AG09319 (cell line): ENCODE measurements around the gene DDN.

ENCODE experiments used
- DNase-seq: peaks from one replicate; pipeline ENCODE4 v3.0.0-alpha.2; 2010; ENCODE audit warnings: low read depth; ENCODE audit errors: extremely low read depth
- CTCF ChIP-seq: IDR thresholded peaks from 2 replicates; pipeline ENCODE4 v1.5.1; 2011; ENCODE audit warnings: low read depth, mild to moderate bottlenecking, inconsistent platforms, low read length, moderate library complexity

DDN gene

DNA sequence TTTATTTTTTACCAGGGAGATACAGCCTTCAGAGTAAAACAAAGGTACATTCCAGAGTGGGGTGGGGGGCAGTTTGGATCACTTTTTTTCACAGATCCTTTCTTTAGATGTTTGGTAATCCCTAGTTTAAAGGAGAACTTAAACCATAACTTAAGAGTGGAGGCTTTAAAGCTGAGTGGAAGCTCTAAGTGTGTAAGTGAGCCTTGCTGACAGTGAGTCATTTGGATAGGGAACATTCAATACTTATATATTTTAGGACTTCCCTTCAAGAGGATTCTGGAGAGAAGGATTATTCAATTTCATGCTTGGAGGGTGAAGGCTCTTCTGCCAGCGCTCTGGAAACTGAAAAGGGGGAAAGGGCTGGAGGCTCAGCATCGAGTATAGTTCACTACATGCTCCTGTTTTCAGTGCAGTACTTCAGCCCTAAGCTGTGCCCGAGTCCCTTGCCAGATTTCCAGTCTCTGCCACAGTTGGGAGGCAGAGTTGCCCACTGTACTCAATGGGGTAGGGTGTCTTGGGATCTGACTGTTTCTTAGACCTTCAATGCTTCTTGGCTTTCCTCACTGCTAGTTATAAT, 11.0 kb upstream of the DDN start:
- no peak for DNase-seq
- no peak for TF ChIP-seq CTCF

- no peak for DNase-seq
- TF ChIP-seq CTCF = no peak
Measured at GRCh38 chr12:49008943-49009342, 9.8 kb upstream of the DDN start.

- TF ChIP-seq CTCF = no peak
- no peak for DNase-seq
Measured at GRCh38 chr12:49000346-49000745, 1.2 kb upstream of the DDN start.

DNA sequence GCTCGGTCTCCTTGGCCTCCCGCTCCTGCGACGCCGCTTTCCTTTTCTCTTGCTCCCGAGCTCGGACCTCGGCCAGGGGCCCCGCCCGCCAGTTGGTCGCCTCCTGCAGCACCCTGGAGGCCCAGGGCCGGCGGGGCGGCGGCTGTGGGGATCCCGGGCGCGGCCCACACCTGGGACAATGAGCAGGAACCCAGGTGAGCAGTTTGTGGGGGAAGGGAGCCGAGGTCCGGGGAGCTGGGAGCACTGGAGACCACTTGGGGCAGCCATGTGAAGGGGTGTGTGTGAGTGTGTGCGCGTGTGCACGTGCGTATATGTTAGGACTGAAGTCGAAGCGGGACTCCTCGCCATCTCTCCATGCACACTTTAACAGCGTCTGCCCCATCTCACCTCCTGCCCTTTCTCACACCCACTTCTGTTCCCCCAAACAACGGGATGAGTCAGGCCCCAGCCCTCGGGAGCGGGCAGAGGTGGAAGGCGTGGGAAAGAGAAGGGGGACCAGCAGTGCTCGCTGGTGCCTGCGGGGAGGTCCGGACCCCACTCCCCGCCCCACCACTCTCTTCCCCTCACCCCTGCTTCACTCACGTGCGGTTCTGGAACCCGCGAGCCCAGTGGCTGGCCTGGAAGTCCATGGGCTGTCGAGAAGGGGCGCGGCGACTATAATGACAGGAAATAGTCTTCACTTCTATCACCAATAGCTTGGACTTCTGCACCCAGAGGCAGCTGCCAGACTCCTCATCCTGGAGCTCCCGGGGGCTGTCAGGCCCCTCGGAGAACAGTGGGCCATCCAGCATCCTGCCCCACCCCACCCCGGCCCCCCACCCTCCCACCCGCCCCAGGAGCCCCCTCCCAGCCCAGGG, 450 bp downstream of the DDN start:
- no peak for TF ChIP-seq CTCF
- DNase-seq = no peak

- DNase-seq = no peak
- TF ChIP-seq CTCF = no peak
Measured at GRCh38 chr12:48997719-48998496, 1.3 kb downstream of the DDN start.

DNA sequence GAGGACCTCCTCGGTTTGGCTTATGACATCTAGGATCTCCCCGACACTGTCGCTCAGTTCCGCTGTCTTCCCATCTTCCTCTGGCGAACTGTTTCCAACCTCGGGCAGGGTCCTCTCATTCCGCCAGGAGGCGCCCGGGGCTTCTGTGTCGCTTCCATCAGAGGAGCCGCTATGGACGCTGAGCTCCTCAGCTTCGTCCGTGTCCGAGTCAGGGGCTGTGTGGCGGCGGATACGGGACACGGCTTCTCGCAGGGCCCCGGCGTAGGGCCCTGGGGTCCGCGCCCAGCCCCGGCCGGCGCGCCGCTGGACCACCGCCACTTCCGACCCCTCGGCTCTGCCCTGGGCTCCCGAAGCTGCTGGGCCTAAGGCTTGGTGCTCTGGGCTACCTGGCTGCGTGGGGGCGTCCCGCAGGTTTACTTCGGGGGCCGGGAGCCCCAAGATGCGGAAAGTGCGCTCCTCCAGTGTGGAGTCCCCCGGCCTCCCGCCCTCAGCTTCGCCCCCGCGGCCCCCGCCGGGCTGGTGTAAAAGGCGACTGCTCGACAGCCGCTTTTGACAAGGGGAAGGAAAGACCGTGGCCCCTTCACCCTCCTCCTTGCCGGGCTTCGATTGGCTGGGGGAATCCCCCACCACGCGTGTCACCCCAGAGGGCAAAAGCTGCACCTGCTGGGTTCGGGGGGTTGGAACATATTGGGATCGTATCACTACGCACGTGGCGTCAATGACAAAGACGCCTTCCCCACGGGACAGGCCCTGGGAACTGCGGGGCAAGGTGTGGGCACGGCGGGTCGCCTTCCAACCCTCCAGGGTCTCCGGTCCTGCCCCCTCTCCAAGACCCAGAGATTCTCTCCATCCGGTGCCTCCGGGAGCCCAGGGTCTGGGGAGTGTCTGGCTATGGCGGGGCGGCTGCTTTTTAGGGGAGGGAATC, 2.1 kb downstream of the DDN start:
- DNase-seq = no peak
- peak; percentile 80 for TF ChIP-seq CTCF
